ENCODE measurements around the gene WDR27. TPM values are rescaled to one million over a fixed set of nuclear protein-coding genes. Genes with fewer than 3 reads are reported as not detected.
A peak's percentile ranks its signal among the peaks of the same experiment; 100 is the strongest.
"Not testable (repeated sequence)": the region's sequence is repeated elsewhere in the genome, so short reads cannot be mapped to it uniquely, and the experiment has no call there.

Gene WDR27
- total RNA-seq, 5 donors from 2014 or later (not counting 1 experiment from before 2014, with no cell fraction given): 39.7 to 71.5 (median 52.5) TPM

- no peak overlapping the region for H3K4me3 Mint-ChIP-seq
- H3K4me1 Mint-ChIP-seq: no peaks in the 10 kb centered on the region
- H3K4me1 ChIP-seq (ENCODE audit: control insufficient read depth in 1 of 2, extremely low read depth in 1 of 2, insufficient read depth in 2 of 2, low read length in 2 of 2): no peaks in the 10 kb centered on the region
- no peaks in the 10 kb centered on the region for H3K9me3 ChIP-seq
- CTCF ChIA-PET: no interaction called here
- no CpG with 5 or more reads among the region's 1 CpG for WGBS (ENCODE audit: insufficient coverage)
- H3K36me3 Mint-ChIP-seq: peaks cover 60% of the 10 kb centered on the region
- no peaks in the 10 kb centered on the region for H3K27me3 ChIP-seq (replicated peaks in 1 of 2; ENCODE audit: control insufficient read depth in 2 of 2, extremely low read depth in 1 of 2, insufficient read depth in 2 of 2, low read length in 1 of 2)
- H3K36me3 ChIP-seq (ENCODE audit: control insufficient read depth in 2 of 2, extremely low read depth in 1 of 2, insufficient read depth in 1 of 2, low read length in 1 of 2): peaks cover 0 to 3% of the 10 kb centered on the region in 2 donors
- H3K27ac Mint-ChIP-seq: no peak overlapping the region
- no peak overlapping the region for H3K27ac ChIP-seq (ENCODE audit: low read length)
- H3K27me3 Mint-ChIP-seq: no peaks in the 10 kb centered on the region
- DNase-seq (no peak), ATAC-seq (replicated peaks in 1 of 4) (no peak)
- POLR2A ChIA-PET: no interaction called here
- H3K4me3 ChIP-seq (ENCODE audit: control insufficient read depth in 1 of 2, extremely low read depth in 1 of 2, low read length in 1 of 2): no peak overlapping the region
- H3K9me3 Mint-ChIP-seq: peaks cover 0 to 12% (median 0%) of the 10 kb centered on the region in 3 donors
Observed at GRCh38 chr6:169604076-169604475, 97.8 kb downstream of the WDR27 start.

- H3K4me1 Mint-ChIP-seq; H3K27ac Mint-ChIP-seq; H3K4me1 ChIP-seq (ENCODE audit: control insufficient read depth in 1 of 2, extremely low read depth in 1 of 2, insufficient read depth in 2 of 2, low read length in 2 of 2); H3K4me3 Mint-ChIP-seq; DNase-seq; H3K9me3 ChIP-seq; H3K27me3 ChIP-seq (replicated peaks in 1 of 2; ENCODE audit: control insufficient read depth in 2 of 2, extremely low read depth in 1 of 2, insufficient read depth in 2 of 2, low read length in 1 of 2); H3K27ac ChIP-seq (ENCODE audit: low read length); H3K4me3 ChIP-seq (ENCODE audit: control insufficient read depth in 1 of 2, extremely low read depth in 1 of 2, low read length in 1 of 2); POLR2A ChIA-PET; CTCF ChIA-PET; H3K36me3 ChIP-seq (ENCODE audit: control insufficient read depth in 2 of 2, extremely low read depth in 1 of 2, insufficient read depth in 1 of 2, low read length in 1 of 2); H3K27me3 Mint-ChIP-seq; ATAC-seq (replicated peaks in 1 of 4): not testable (repeated sequence)
- H3K36me3 Mint-ChIP-seq: peaks cover 62% of the 10 kb centered on the region
- no CpG with 5 or more reads among the region's 1 CpG for WGBS (ENCODE audit: insufficient coverage)
- H3K9me3 Mint-ChIP-seq: peaks cover 0 to 14% (median 5%) of the 10 kb centered on the region in 3 donors
Observed at GRCh38 chr6:169601129-169601528, 100.7 kb downstream of the WDR27 start.

GRCh38 chr6:169592558-169592957 lies 109.3 kb downstream of the WDR27 start:
- H3K36me3 ChIP-seq (ENCODE audit: control insufficient read depth in 2 of 2, extremely low read depth in 1 of 2, insufficient read depth in 1 of 2, low read length in 1 of 2): no peaks in the 10 kb centered on the region
- WGBS (ENCODE audit: insufficient coverage): 100% methylated on average over 1 of the region's 1 CpG
- no peak overlapping the region for H3K4me3 ChIP-seq (ENCODE audit: control insufficient read depth in 1 of 2, extremely low read depth in 1 of 2, low read length in 1 of 2)
- Mint-ChIP-seq H3K27ac (no peak overlapping the region), H3K9me3 (peaks cover 0 to 5% (median 5%) of the 10 kb centered on the region in 3 donors), H3K4me1 (peaks cover 17 to 31% (median 24%) of the 10 kb centered on the region in 3 donors), H3K36me3 (peaks cover 14% of the 10 kb centered on the region), H3K4me3 (no peak overlapping the region), H3K27me3 (no peaks in the 10 kb centered on the region)
- H3K9me3 ChIP-seq: peaks cover 4% of the 10 kb centered on the region
- CTCF ChIA-PET: no interaction called here
- no peaks in the 10 kb centered on the region for H3K27me3 ChIP-seq (replicated peaks in 1 of 2; ENCODE audit: control insufficient read depth in 2 of 2, extremely low read depth in 1 of 2, insufficient read depth in 2 of 2, low read length in 1 of 2)
- POLR2A ChIA-PET: no interaction called here
- no peak overlapping the region for H3K27ac ChIP-seq (ENCODE audit: low read length)
- ATAC-seq (replicated peaks in 1 of 4) (no peak), DNase-seq (no peak)
- peaks cover 13 to 16% of the 10 kb centered on the region in 2 experiments for H3K4me1 ChIP-seq (ENCODE audit: control insufficient read depth in 1 of 2, extremely low read depth in 1 of 2, insufficient read depth in 2 of 2, low read length in 2 of 2)

- POLR2A ChIA-PET: no interaction called here
- no peak overlapping the region for H3K27ac Mint-ChIP-seq
- peaks cover 8% of the 10 kb centered on the region for H3K36me3 Mint-ChIP-seq
Observed at GRCh38 chr6:169591616-169592015, 110.2 kb downstream of the WDR27 start.

GRCh38 chr6:169590376-169590939 lies 111.4 kb downstream of the WDR27 start:
- POLR2A ChIA-PET: no interaction called here
- no peak overlapping the region for H3K4me3 ChIP-seq (ENCODE audit: control insufficient read depth in 1 of 2, extremely low read depth in 1 of 2, low read length in 1 of 2)
- peaks cover 17 to 31% (median 24%) of the 10 kb centered on the region in 3 donors for H3K4me1 Mint-ChIP-seq
- no peaks in the 10 kb centered on the region for H3K27me3 ChIP-seq (replicated peaks in 1 of 2; ENCODE audit: control insufficient read depth in 2 of 2, extremely low read depth in 1 of 2, insufficient read depth in 2 of 2, low read length in 1 of 2)
- H3K4me3 Mint-ChIP-seq: peak overlapping the region in 1 of 3 donors; percentile 67
- ATAC-seq (replicated peaks in 1 of 4) (no peak), DNase-seq (no peak)
- no peaks in the 10 kb centered on the region for H3K36me3 ChIP-seq (ENCODE audit: control insufficient read depth in 2 of 2, extremely low read depth in 1 of 2, insufficient read depth in 1 of 2, low read length in 1 of 2)
- peaks cover 4% of the 10 kb centered on the region for H3K36me3 Mint-ChIP-seq
- 95% methylated on average over 9 of the region's 10 CpGs for WGBS (ENCODE audit: insufficient coverage)
- CTCF ChIA-PET: no interaction called here
- H3K27ac ChIP-seq (ENCODE audit: low read length): peak overlapping the region; percentile 63
- H3K9me3 Mint-ChIP-seq: no peaks in the 10 kb centered on the region
- no peaks in the 10 kb centered on the region for H3K9me3 ChIP-seq
- no peaks in the 10 kb centered on the region for H3K27me3 Mint-ChIP-seq
- peaks cover 13 to 16% of the 10 kb centered on the region in 2 experiments for H3K4me1 ChIP-seq (ENCODE audit: control insufficient read depth in 1 of 2, extremely low read depth in 1 of 2, insufficient read depth in 2 of 2, low read length in 2 of 2)
- H3K27ac Mint-ChIP-seq: peak overlapping the region in 1 of 2 donors; percentile 87

More at GRCh38 chr6:169591616-169592015, 110.2 kb downstream of the WDR27 start:
- no peak overlapping the region for H3K4me3 ChIP-seq (ENCODE audit: control insufficient read depth in 1 of 2, extremely low read depth in 1 of 2, low read length in 1 of 2)
- DNase-seq: no peak
- Mint-ChIP-seq H3K9me3 (no peaks in the 10 kb centered on the region), H3K27me3 (no peaks in the 10 kb centered on the region), H3K4me1 (peaks cover 17 to 31% (median 24%) of the 10 kb centered on the region in 3 donors), H3K4me3 (no peak overlapping the region)
- peaks cover 13 to 16% of the 10 kb centered on the region in 2 experiments for H3K4me1 ChIP-seq (ENCODE audit: control insufficient read depth in 1 of 2, extremely low read depth in 1 of 2, insufficient read depth in 2 of 2, low read length in 2 of 2)
- CTCF ChIA-PET: no interaction called here
- WGBS (ENCODE audit: insufficient coverage): 78% methylated on average over 4 of the region's 4 CpGs
- no peaks in the 10 kb centered on the region for H3K36me3 ChIP-seq (ENCODE audit: control insufficient read depth in 2 of 2, extremely low read depth in 1 of 2, insufficient read depth in 1 of 2, low read length in 1 of 2)
- no peak overlapping the region for H3K27ac ChIP-seq (ENCODE audit: low read length)
- H3K9me3 ChIP-seq: no peaks in the 10 kb centered on the region
- ATAC-seq (replicated peaks in 1 of 4): no peak
- no peaks in the 10 kb centered on the region for H3K27me3 ChIP-seq (replicated peaks in 1 of 2; ENCODE audit: control insufficient read depth in 2 of 2, extremely low read depth in 1 of 2, insufficient read depth in 2 of 2, low read length in 1 of 2)

DNA sequence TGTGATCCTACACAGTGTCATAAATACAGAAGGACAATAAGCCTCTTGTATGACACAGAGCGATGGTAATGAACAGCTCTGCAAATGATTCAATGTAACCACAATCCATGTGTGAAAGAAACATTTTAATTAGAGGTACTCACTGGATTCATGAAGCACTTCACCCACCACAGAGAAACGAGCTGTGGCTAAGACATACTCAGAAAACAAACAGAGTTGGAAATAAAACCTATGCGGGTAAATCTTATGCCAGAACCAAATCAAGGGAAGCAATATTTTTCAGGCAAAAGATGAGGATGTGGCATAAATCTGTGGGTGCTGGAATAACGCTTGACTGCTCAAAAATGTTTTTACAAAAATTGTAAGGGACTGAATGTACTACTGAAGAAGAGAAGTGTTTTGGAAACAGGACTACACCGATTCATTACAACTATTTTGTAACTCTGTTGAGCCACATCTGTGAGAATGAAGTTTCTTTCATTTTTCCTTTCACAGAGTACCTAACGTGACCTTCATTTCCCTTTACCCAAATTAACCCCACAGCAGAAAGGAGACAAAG lies 112.1 kb downstream of the WDR27 start:
- Mint-ChIP-seq H3K27me3 (no peaks in the 10 kb centered on the region), H3K36me3 (peaks cover 4% of the 10 kb centered on the region), H3K27ac (peak overlapping the region; percentile 79 to 87), H3K4me1 (peaks cover 17 to 35% (median 25%) of the 10 kb centered on the region in 3 donors), H3K9me3 (no peaks in the 10 kb centered on the region), H3K4me3 (peak overlapping the region; percentile 15 to 67 (median 22))
- POLR2A ChIA-PET: no interaction called here
- no peaks in the 10 kb centered on the region for H3K36me3 ChIP-seq (ENCODE audit: control insufficient read depth in 2 of 2, extremely low read depth in 1 of 2, insufficient read depth in 1 of 2, low read length in 1 of 2)
- 0% methylated on average over 1 of the region's 6 CpGs for WGBS (ENCODE audit: insufficient coverage)
- peak in 2 of 35 experiments; percentile 10 to 46 for DNase-seq
- no peaks in the 10 kb centered on the region for H3K9me3 ChIP-seq
- no peak overlapping the region for H3K4me3 ChIP-seq (ENCODE audit: control insufficient read depth in 1 of 2, extremely low read depth in 1 of 2, low read length in 1 of 2)
- CTCF ChIA-PET: interaction anchor here in 1 of 2 donors (0.6 kb wide), 1 partner anchor 8 kb away, joined by 4 read pairs; no protein-coding TSS in a partner anchor
- peaks cover 13 to 16% of the 10 kb centered on the region in 2 experiments for H3K4me1 ChIP-seq (ENCODE audit: control insufficient read depth in 1 of 2, extremely low read depth in 1 of 2, insufficient read depth in 2 of 2, low read length in 2 of 2)
- no peaks in the 10 kb centered on the region for H3K27me3 ChIP-seq (replicated peaks in 1 of 2; ENCODE audit: control insufficient read depth in 2 of 2, extremely low read depth in 1 of 2, insufficient read depth in 2 of 2, low read length in 1 of 2)
- ATAC-seq (replicated peaks in 1 of 4): peak in 3 of 4 experiments; percentile 43 to 83 (median 65)
- peak overlapping the region; percentile 63 for H3K27ac ChIP-seq (ENCODE audit: low read length)
